HEK293 (cell line): ENCODE data around the gene ARAP3.

Experiments used
- CTCF ChIA-PET: fragments of 350-600 bp; formaldehyde crosslinking; extraction: SDS; loops from one replicate; lab custom pipeline; 2021; ENCODE audit warnings: antibody characterized with exemption; lab: Yijun Ruan, JAX
- POLR2A ChIA-PET: fragments of 300-600 bp; formaldehyde crosslinking; extraction: SDS; loops from one replicate; lab custom pipeline; 2020; ENCODE audit warnings: antibody characterized with exemption, inconsistent platforms; lab: Yijun Ruan, JAX
- H3K27ac ChIP-seq: fragments of 200-500 bp; sonication (Bioruptor generic); 2 replicates; pipeline ENCODE4 v1.5.1; 2014; ENCODE audit warnings: low read depth, low read length, control low read depth, inconsistent platforms; ENCODE audit errors: extremely low read depth
- H3K36me3 ChIP-seq, 2 experiments: fragments of 200-500 bp in 1 of 2; sonication (Bioruptor generic) in 1 of 2; 1 replicate in 1 of 2; 2 replicates in 1 of 2; pipeline ENCODE4 v1.5.1; 2014 to 2017; ENCODE audit warnings: inconsistent platforms in 2 of 2, low read length in 2 of 2; ENCODE audit not compliant: control insufficient read depth in 2 of 2, insufficient read depth in 1 of 2
- H3K4me1 ChIP-seq: fragments of 200-500 bp; sonication (Bioruptor generic); 2 replicates; pipeline ENCODE4 v1.5.1; 2014; ENCODE audit warnings: mild to moderate bottlenecking, low read length, inconsistent platforms; ENCODE audit not compliant: control insufficient read depth, insufficient read depth
- H3K4me3 ChIP-seq: 2 replicates; pipeline ENCODE4 v1.5.1; 2011; ENCODE audit warnings: low read depth, mild to moderate bottlenecking, control low read depth, low read length, moderate library complexity
- H3K9me3 ChIP-seq: fragments of 200-500 bp; sonication (Bioruptor generic); 2 replicates; pipeline ENCODE4 v1.5.1; 2014; ENCODE audit warnings: low read depth, low read length, inconsistent platforms; ENCODE audit not compliant: control insufficient read depth, insufficient read depth
- ATF2 ChIP-seq: fragments of 450-650 bp; formaldehyde crosslinking; IDR thresholded peaks from 2 replicates; pipeline ENCODE4 v1.5.1; 2016; ENCODE audit warnings: missing biosample characterization, missing genetic modification characterization, low read depth
- CTCF ChIP-seq: fragments of 450-650 bp; formaldehyde crosslinking; IDR thresholded peaks from 2 replicates; pipeline ENCODE4 v1.5.1; 2016; ENCODE audit warnings: missing biosample characterization, missing genetic modification characterization
- GLIS1 ChIP-seq: fragments of 450-650 bp; formaldehyde crosslinking; IDR thresholded peaks from 2 replicates; pipeline ENCODE4 v1.5.1; 2016; ENCODE audit warnings: missing biosample characterization, missing genetic modification characterization
- SCRT1 ChIP-seq: fragments of 450-650 bp; formaldehyde crosslinking; IDR thresholded peaks from 2 replicates; pipeline ENCODE4 v1.5.1; 2016; ENCODE audit warnings: missing biosample characterization, missing genetic modification characterization, borderline replicate concordance
- SP3 ChIP-seq: fragments of 450-650 bp; formaldehyde crosslinking; IDR thresholded peaks from 2 replicates; pipeline ENCODE4 v1.5.1; 2016; ENCODE audit warnings: missing biosample characterization, missing genetic modification characterization
- ZBTB6 ChIP-seq: fragments of 450-650 bp; formaldehyde crosslinking; IDR thresholded peaks from 2 replicates; pipeline ENCODE4 v1.5.1; 2017; ENCODE audit warnings: missing biosample characterization, missing genetic modification characterization
- ZEB2 ChIP-seq: fragments of 450-650 bp; formaldehyde crosslinking; IDR thresholded peaks from 2 replicates; pipeline ENCODE4 v1.5.1; 2016; ENCODE audit warnings: missing biosample characterization, missing genetic modification characterization
- ZNF157 ChIP-seq: fragments of 450-650 bp; formaldehyde crosslinking; IDR thresholded peaks from 2 replicates; pipeline ENCODE4 v1.5.1; 2016; ENCODE audit warnings: missing biosample characterization, missing genetic modification characterization
- ZNF184 ChIP-seq: fragments of 450-650 bp; IDR thresholded peaks from 2 replicates; pipeline ENCODE4 v1.5.1; 2018; ENCODE audit warnings: missing biosample characterization, mild to moderate bottlenecking, missing genetic modification characterization
- ZNF23 ChIP-seq: fragments of 450-650 bp; formaldehyde crosslinking; IDR thresholded peaks from 2 replicates; pipeline ENCODE4 v1.5.1; 2016; ENCODE audit warnings: missing biosample characterization, missing genetic modification characterization, borderline replicate concordance
- ZNF26 ChIP-seq: fragments of 450-650 bp; formaldehyde crosslinking; IDR thresholded peaks from 2 replicates; pipeline ENCODE4 v1.5.1; 2016; ENCODE audit warnings: missing biosample characterization, missing genetic modification characterization
- ZNF311 ChIP-seq: fragments of 450-650 bp; formaldehyde crosslinking; IDR thresholded peaks from 2 replicates; pipeline ENCODE4 v1.5.1; 2017; ENCODE audit warnings: missing biosample characterization, missing genetic modification characterization, borderline replicate concordance
- ZNF529 ChIP-seq: fragments of 450-650 bp; formaldehyde crosslinking; IDR thresholded peaks from 2 replicates; pipeline ENCODE4 v1.5.1; 2017; ENCODE audit warnings: missing genetic modification characterization, missing biosample characterization; ENCODE audit not compliant: insufficient replicate concordance
- ZNF561 ChIP-seq: fragments of 450-650 bp; IDR thresholded peaks from 2 replicates; pipeline ENCODE4 v1.5.1; 2018; ENCODE audit warnings: missing biosample characterization, missing genetic modification characterization, borderline replicate concordance
- ZNF580 ChIP-seq: fragments of 450-650 bp; formaldehyde crosslinking; IDR thresholded peaks from 2 replicates; pipeline ENCODE4 v1.5.1; 2016; ENCODE audit warnings: missing biosample characterization, missing genetic modification characterization
- ZNF621 ChIP-seq: fragments of 450-650 bp; formaldehyde crosslinking; IDR thresholded peaks from 2 replicates; pipeline ENCODE4 v1.5.1; 2017; ENCODE audit warnings: missing biosample characterization, missing genetic modification characterization
- ZNF629 ChIP-seq: fragments of 450-650 bp; formaldehyde crosslinking; IDR thresholded peaks from 2 replicates; pipeline ENCODE4 v1.5.1; 2017; ENCODE audit warnings: missing biosample characterization, missing genetic modification characterization
- ZNF660 ChIP-seq: fragments of 450-650 bp; IDR thresholded peaks from 2 replicates; pipeline ENCODE4 v1.5.1; 2018; ENCODE audit warnings: missing biosample characterization, mild to moderate bottlenecking, missing genetic modification characterization
- ZNF664 ChIP-seq: fragments of 450-650 bp; formaldehyde crosslinking; IDR thresholded peaks from 2 replicates; pipeline ENCODE4 v1.5.1; 2016; ENCODE audit warnings: missing biosample characterization, missing genetic modification characterization
- ZNF704 ChIP-seq: fragments of 450-650 bp; formaldehyde crosslinking; IDR thresholded peaks from 2 replicates; pipeline ENCODE4 v1.5.1; 2016; ENCODE audit warnings: missing biosample characterization, missing genetic modification characterization
- ZNF707 ChIP-seq: fragments of 450-650 bp; formaldehyde crosslinking; IDR thresholded peaks from 2 replicates; pipeline ENCODE4 v1.5.1; 2016; ENCODE audit warnings: missing biosample characterization, missing genetic modification characterization
- ZSCAN16 ChIP-seq: fragments of 450-650 bp; formaldehyde crosslinking; IDR thresholded peaks from 2 replicates; pipeline ENCODE4 v1.5.1; 2016; ENCODE audit warnings: missing biosample characterization, missing genetic modification characterization

The ARAP3 gene

GRCh38 chr5:141647242-141647641 lies 34.8 kb downstream of the ARAP3 start (continued):
- no peak for TF ChIP-seq ZNF157 (tag by site-specific recombination)
- no peak for TF ChIP-seq ZNF26 (tag by site-specific recombination)
- no peak for TF ChIP-seq ZNF621 (tag by site-specific recombination)
- no peak for TF ChIP-seq ZNF707 (tag by site-specific recombination)

- Histone ChIP-seq H3K27ac (no peak overlapping the region), H3K4me3 (no peak overlapping the region), H3K9me3 (no peaks in the 10 kb centered on the region), H3K4me1 (no peaks in the 10 kb centered on the region), H3K36me3 (peaks cover 0 to 25% of the 10 kb centered on the region in 2 experiments; a peak in 1 of 3 replicates)
- CTCF ChIA-PET = interaction anchor here (1.4 kb wide), 1 partner anchor 234 kb away, joined by 4 read pairs; no protein-coding TSS in a partner anchor
- peak; percentile 30; the same call in 1 of the 2 replicates for TF ChIP-seq ATF2 (tag by site-specific recombination)
- TF ChIP-seq ZNF629 (tag by site-specific recombination) = 0 out of 2 replicates have a peak, but pooled peaks have one; percentile 16
- TF ChIP-seq ZNF580 (tag by site-specific recombination) = no peak
- TF ChIP-seq ZNF184 = no peak
- POLR2A ChIA-PET = interaction anchor here (1.4 kb wide), 1 partner anchor 275 kb away, joined by 4 read pairs; no protein-coding TSS in a partner anchor
Measured at GRCh38 chr5:141646026-141646425, 36.0 kb downstream of the ARAP3 start.

GRCh38 chr5:141641634-141642267 lies 40.3 kb downstream of the ARAP3 start:
- no peaks in the 10 kb centered on the region for H3K9me3 ChIP-seq
- H3K4me3 ChIP-seq = no peak overlapping the region
- H3K27ac ChIP-seq = no peak overlapping the region
- peaks cover 0 to 39% of the 10 kb centered on the region in 2 experiments; a peak in 1 of 3 replicates for H3K36me3 ChIP-seq
- CTCF ChIA-PET = interaction anchor here (0.9 to 2.2 kb wide), 8 partner anchors 11 to 183 kb away, joined by 3 to 10 read pairs (median 3); partner anchors contain the start of gene DIAPH1
- H3K4me1 ChIP-seq = no peaks in the 10 kb centered on the region; the same call in 1 of the 2 replicates
- POLR2A ChIA-PET = interaction anchor here (0.9 kb wide), 1 partner anchor 23 kb away, joined by 3 read pairs; the partner anchor contains the start of gene DIAPH1
- TF ChIP-seq SP3 (tag by site-specific recombination) = peak; percentile 31; the same call in 1 of the 2 replicates
- TF ChIP-seq ZNF529 (tag by site-specific recombination) = no peak
- TF ChIP-seq GLIS1 = 0 out of 2 replicates have a peak, but pooled peaks have one; percentile 7
- TF ChIP-seq ZNF664 (tag by site-specific recombination) = 0 out of 2 replicates have a peak, but pooled peaks have one; percentile 31
- no peak for TF ChIP-seq ZNF311 (tag by site-specific recombination)
- TF ChIP-seq ZSCAN16 (tag by site-specific recombination) = no peak
- TF ChIP-seq ZNF184 = no peak
- TF ChIP-seq ZNF660 (tag by site-specific recombination) = peak; percentile 65
- 0 out of 2 replicates have a peak, but pooled peaks have one; percentile 25 for TF ChIP-seq CTCF (tag by site-specific recombination)
- no peak for TF ChIP-seq ZNF704
- peak; percentile 17; the same call in 1 of the 2 replicates for TF ChIP-seq ZEB2
- no peak for TF ChIP-seq ZBTB6 (tag by site-specific recombination)
- no peak for TF ChIP-seq ZNF23 (tag by site-specific recombination)
- TF ChIP-seq SCRT1 (tag by site-specific recombination) = no peak
- peak; percentile 36; the same call in 1 of the 2 replicates for TF ChIP-seq ZNF629 (tag by site-specific recombination)
- no peak for TF ChIP-seq ZNF561 (tag by site-specific recombination)
